ENCODE data around the gene SPAAR.
"Not testable (repeated sequence)": the region's sequence is repeated elsewhere in the genome, so short reads cannot be mapped to it uniquely, and the experiment has no call there.

SPAAR gene

GRCh38 chr9:35904338-35904737 is 5.0 kb upstream of the SPAAR start:
- no peak for DNase-seq (ENCODE audit: low read depth in 2 of 2)

DNA sequence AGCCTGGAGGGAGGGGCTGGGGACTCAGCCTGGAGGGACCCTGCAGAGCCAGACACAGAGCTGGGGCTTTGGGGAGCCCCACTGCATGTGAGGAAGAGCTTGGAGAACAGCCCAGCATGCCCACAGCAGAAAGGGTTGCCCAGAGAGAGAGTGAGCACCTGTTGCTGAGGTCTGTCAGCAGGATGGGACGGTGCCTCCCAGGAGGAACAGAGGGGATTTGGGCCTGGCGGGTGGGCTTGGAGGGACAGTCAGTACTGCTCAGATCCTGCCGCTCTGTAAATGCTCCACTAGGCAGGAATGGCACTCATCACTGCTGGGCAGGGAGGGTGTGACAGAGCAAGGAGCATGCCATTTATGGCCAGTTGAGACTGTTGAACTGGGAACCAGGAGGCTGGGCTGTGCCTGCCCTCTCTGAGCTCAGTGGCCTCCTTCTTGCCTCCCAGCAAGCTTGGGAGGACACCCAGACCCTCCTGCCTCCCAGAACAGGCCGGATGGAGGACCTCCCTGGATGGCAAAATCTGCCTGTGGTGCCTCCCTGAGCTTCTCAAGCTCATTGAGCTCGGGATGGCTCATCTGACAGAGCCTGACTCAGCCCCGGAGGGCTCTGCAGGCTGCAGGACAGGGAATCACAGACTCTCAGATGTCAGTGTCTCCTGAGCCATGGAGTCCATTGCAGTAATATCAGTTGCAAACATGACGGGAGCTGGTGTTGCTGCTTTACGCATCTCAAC is 4.1 kb upstream of the SPAAR start:
- DNase-seq (ENCODE audit: low read depth in 2 of 2) = no peak

DNA sequence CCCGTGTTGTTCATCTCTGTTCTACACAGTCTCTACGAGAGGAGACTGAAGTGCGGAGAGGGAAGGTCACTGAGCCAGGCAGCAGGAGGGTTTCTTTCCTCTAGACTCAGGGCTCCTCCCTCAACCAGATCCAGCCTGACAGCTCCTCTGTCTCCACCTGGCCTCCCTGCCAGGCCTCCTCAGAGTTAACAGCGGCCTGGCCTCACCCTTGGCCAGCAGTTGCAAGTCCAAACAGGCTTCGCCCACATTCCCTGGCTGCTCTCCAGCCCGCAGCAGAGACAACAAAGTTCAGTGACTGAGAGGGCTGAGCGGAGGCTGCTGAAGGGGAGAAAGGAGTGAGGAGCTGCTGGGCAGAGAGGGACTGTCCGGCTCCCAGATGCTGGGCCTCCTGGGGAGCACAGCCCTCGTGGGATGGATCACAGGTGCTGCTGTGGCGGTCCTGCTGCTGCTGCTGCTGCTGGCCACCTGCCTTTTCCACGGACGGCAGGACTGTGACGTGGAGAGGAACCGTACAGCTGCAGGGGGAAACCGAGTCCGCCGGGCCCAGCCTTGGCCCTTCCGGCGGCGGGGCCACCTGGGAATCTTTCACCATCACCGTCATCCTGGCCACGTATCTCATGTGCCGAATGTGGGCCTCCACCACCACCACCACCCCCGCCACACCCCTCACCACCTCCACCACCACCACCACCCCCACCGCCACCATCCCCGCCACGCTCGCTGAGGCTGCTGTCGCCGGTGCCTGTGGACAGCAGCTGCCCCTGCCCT is 3.2 kb upstream of the SPAAR start, which contains the start of gene HRCT1:
Gene HRCT1, plus strand, starts transcription at position 291 of the 768 bp plus-strand sequence. Its CDS starts 86 bp downstream, at position 377.
- no peak for DNase-seq (ENCODE audit: low read depth in 2 of 2)

- no peak for DNase-seq (ENCODE audit: low read depth in 2 of 2)
These were observed 2.2 kb upstream of the SPAAR start for GRCh38 chr9:35906923-35907699.

DNA sequence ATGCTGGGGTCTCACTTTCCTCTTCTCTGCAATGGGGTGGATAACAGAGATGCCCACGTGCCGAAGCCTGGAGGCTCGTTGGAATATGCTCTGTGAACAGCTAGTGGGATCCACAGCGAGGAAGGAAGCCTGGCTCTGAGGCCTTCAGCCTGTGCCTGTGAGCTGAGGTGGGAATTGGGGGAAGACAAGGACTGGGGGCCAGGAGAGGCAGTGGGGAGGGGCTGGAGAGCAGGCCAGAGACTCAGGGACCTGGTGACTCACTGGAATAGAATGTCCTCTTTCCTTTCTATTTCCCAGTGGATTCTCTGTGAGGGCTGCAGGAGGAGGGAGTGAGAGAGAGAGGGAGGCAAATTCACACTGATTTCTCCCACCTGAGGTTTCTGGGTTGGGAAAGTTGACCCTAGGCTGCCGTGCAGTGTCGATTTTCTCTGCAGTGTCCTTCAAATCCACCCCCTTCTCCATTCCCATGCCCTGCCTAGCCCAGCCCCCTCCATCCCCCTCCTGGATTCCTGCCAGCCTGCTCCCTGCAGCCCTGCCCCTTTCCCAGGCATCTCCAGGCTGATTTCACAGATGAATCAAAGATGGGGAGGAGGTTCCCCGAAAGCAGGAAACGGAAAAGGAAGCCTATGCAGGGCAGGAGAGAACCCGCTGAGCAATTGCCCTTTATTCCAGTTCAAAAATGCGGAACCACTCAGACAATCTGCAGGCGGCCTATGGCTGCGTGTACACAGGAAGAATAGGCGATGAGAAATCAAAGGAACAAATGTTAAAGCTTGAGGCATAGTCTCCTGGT is 1.4 kb upstream of the SPAAR start:
- no peak for DNase-seq (ENCODE audit: low read depth in 2 of 2)

DNA sequence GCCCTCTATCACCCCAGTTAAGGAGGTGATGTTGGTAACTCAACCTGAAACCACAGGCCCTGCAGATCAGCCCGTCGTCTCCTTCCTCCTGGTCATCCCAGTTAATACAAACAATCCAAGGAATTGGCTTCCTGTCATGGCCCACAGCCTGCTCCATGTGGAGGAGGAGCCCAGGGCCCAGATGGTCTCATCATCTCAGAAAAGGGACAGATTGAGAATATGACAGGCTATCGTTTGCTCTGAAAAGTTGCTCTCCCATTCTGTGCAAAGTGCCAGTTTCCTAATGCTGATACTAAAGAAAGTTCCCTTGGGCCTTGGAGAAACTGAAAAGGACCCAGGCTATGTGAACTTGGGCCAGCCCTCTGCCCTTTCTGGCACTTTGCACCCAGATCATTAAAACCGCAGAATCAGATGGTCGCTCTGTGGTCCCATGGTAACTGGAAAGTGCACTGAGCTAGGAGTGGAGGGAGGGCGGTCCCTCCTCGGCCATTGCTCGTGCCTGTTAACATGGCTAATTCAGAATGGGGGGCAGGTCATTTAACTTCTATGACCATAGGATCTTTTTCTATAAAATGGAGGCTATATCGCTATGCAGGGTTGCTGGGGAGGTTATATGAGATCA is 675 bp upstream of the SPAAR start:
- DNase-seq (ENCODE audit: low read depth in 2 of 2) = no peak

DNA sequence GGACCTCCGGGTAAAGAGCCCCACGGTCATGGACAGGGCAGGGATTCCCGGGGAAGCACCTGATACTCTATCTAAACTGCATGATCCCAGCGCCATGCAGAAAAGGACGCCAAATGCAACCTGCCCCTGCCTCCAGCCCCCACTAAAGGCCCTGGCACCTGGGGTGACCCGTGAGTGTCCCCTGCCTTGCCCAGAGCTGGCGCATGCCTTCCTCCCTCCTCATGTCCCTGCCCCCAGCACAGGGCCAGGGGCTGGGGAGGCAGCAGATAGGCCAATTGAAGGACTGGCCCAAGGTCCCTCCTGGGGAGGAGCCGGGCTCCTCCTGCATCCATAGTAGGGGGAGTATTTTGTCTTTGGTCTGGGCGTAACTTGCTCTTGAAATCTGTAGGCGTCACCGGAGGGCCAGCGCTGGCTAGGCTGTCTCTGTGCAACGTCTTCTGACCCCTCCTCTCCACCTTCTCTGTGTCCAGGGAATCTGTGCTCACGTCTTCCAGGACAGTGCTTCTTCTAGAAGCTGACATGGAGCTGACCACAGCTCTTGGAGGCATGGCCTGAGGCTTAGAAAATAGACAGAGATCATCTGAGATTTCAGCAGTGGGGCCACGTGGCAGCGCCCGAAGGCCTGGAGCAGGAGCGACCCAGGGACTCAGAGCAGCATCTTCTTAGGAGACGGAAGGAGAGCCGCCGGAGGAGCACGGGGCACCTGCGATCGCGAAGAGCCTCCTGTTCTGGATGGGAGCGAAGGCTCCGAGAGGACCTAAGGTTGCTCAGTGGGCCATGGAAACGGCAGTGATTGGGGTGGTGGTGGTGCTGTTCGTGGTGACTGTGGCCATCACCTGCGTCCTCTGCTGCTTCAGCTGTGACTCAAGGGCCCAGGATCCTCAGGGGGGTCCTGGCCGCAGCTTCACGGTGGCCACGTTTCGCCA is 660 bp downstream of the SPAAR start:
- DNase-seq (ENCODE audit: low read depth in 2 of 2) = no peak

- DNase-seq (ENCODE audit: low read depth in 2 of 2) = peak in 1 of 2 donors; percentile 14
These were observed 1.5 kb downstream of the SPAAR start for GRCh38 chr9:35910613-35911359.

DNA sequence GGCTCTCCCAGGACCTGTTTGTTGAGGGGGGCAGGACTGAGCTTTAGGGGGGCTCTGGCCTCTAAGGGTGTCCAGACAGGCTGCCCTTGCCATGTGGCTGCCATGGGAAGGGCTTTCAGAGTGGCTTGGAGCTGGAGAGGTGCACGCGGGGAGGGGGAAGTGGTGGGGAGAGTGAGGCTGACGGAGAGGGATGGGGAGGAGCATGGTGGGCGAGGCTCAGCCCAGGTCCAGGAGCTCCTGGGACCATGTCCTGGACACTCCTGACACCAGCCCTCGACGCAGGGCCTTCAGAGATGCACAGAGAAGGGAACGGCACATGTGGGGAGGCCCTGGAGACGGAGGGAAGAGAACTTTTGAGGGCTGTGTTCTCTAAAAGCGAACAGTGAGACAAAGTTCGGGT is 2.4 kb downstream of the SPAAR start:
- DNase-seq (ENCODE audit: low read depth in 2 of 2) = no peak

- DNase-seq (ENCODE audit: low read depth in 2 of 2) = no peak
These were observed 3.6 kb downstream of the SPAAR start for GRCh38 chr9:35912791-35913400.

GRCh38 chr9:35913429-35913828 is 4.1 kb downstream of the SPAAR start:
- DNase-seq (ENCODE audit: low read depth in 2 of 2) = not testable (repeated sequence)

GRCh38 chr9:35914301-35914807 is 5.1 kb downstream of the SPAAR start:
- DNase-seq (ENCODE audit: low read depth in 2 of 2) = no peak

GRCh38 chr9:35915681-35916294 is 6.5 kb downstream of the SPAAR start:
- DNase-seq (ENCODE audit: low read depth in 2 of 2) = no peak

- DNase-seq (ENCODE audit: low read depth in 2 of 2) = no peak
These were observed 8.0 kb downstream of the SPAAR start for GRCh38 chr9:35917261-35917660.

- no peak for DNase-seq (ENCODE audit: low read depth in 2 of 2)
These were observed 9.5 kb downstream of the SPAAR start for GRCh38 chr9:35918780-35919179.

DNA sequence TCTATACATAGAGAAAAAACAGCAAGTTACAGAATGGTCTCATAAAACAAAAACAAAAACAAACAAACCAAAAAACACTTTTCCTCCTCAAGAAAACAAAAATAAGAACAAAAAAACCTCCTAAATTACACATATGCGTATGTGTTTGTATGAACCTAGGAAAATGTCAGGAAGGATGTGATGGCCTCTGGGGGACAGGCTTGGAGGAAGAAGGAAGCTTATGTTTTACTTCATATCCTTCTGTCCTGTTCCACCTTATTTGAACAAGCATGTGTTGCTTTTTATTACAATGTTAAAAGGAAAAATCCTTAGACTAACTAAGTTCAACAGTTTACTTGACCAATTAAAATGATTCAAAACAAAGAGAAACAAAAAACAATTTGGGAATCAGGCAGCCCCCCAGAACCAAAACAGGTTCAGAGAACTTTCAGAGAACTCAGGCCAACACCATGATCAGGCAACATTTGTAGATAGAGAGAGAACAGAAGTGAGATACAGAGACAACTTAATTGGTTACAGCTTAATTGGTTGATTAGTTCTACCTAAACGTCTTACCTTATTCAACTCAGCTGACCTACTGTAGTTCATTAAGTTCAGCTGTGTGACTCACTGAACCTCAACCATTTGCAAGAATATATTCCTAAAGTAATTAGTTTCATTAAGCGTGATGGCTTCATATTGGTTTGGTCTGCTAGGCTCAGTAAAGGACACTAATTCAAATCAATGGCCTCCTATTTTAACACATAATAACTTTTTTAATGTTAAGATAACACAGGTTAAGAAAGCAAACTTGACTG is 10.1 kb downstream of the SPAAR start:
- DNase-seq (ENCODE audit: low read depth in 2 of 2) = no peak

DNA sequence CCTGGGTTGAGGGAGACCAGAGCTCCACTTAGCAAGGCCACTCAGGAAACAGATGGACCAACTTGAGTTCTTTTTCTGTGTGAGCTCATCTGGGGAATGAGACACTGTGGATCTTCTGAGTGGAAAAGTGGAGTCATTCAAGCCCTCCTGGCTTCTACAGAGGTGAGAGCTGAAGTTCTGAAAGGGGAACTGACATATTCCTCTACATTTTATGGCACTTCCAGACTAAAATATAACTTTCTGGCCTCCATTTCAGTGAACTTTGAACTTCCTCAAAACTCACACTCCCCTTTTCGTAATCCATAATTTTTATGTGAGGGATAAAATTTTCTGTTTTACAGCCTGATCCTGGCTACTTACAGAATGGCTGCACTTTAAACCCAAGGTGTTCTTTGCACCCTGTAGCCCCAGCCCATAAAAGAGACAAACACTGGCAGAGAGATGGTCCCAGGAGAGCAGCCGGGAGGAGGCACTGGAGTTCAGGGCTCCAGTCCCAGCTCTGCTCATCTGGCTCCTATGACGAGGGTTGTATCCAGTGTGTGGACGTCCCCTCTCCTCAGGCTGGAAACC is 10.8 kb downstream of the SPAAR start:
- DNase-seq (ENCODE audit: low read depth in 2 of 2) = no peak
